ENCODE data around the gene TEKT3. TPM values are rescaled to one million over a fixed set of nuclear protein-coding genes. Genes with fewer than 3 reads are reported as not detected.

TEKT3 gene
- total and polyA plus RNA-seq, 9 of the 15 experiments (the other 6 are each of a cell fraction or from before 2014, with no cell fraction given) = not detected

DNA sequence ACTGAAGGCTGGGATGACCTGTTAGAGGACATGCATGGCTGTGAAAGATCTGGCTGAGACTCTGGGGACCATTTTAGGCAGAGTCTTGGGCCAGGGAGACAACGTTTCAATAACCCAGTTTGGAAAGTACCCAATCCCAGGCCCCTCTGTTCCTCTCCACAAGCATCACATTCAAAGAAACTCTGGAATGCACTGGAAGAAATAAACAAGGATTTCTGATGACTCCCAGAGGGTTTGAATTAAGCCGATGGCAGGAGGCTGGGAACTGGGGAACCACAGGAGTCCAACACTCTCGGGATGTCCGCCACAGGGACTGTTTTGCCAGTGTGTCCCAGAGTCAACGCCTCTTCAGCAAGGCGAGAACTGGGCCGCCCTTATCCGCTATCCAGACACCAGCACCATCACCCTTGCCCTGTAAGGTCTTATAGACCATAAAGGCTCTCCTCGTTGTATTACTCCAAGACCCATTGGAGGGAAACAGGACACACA is 79.6 kb downstream of the TEKT3 start:
- H3K4me1 ChIP-seq (replicated peaks in 1 of 2; ENCODE audit: control insufficient read depth in 2 of 2, insufficient read depth in 2 of 2, low read length in 2 of 2) = peaks cover 28 to 35% of the 10 kb centered on the region in 2 experiments
- H3K36me3 ChIP-seq (ENCODE audit: control insufficient read depth, insufficient read depth, low read length) = peaks cover 14% of the 10 kb centered on the region; the same call in 2 of the 3 replicates
- H3K9ac ChIP-seq (ENCODE audit: insufficient read depth in 1 of 2, low read depth in 2 of 2, low read length in 2 of 2) = peak overlapping the region; percentile 46 to 86
- POLR2A ChIA-PET = interaction anchor here (0.6 to 1.0 kb wide), 3 partner anchors 10 to 1049 kb away, joined by 3 to 4 read pairs (median 3); no protein-coding TSS in a partner anchor
- TF ChIP-seq ZNF444 (CRISPR knock-in tag; IDR thresholded peaks at IDR 0.05) (no peak), SPI1 (IDR thresholded peaks at IDR 0.05; ENCODE audit: borderline replicate concordance, low read depth, low read length) (no peak), USF1 (CRISPR knock-in tag; IDR thresholded peaks at IDR 0.05) (no peak), HOMEZ (CRISPR knock-in tag; IDR thresholded peaks at IDR 0.05) (no peak), ZNF586 (CRISPR knock-in tag; conservative IDR thresholded peaks at IDR 0.05) (no peak), POLR2AphosphoS5 (IDR thresholded peaks at IDR 0.05; ENCODE audit: control insufficient read depth, insufficient read depth, low read depth, low read length) (no peak), CBX8 (IDR thresholded peaks at IDR 0.05; ENCODE audit: borderline replicate concordance, extremely low read depth, low read depth, low read length, poor library complexity, severe bottlenecking) (no peak)
- peaks cover 0 to 22% of the 10 kb centered on the region in 2 experiments; a peak in 2 of 5 replicates for H3K27me3 ChIP-seq (ENCODE audit: control insufficient read depth in 2 of 2, insufficient read depth in 2 of 2, low read length in 2 of 2)
- FAIRE-seq = no peak
- H2AFZ ChIP-seq (ENCODE audit: low read depth, low read length) = peak overlapping the region; percentile 95
- DNase-seq (ENCODE audit: extremely low read depth in 1 of 4, low spot score in 3 of 4) = no peak
- WGBS (ENCODE audit: insufficient coverage, low coverage, missing lambda C conversion rate) = 16% methylated on average over 9 of the region's 9 CpGs
- no peaks in the 10 kb centered on the region for H4K20me1 ChIP-seq (replicated peaks; ENCODE audit: control insufficient read depth, insufficient read depth, low read length)
- no peak overlapping the region for H3K27ac ChIP-seq (ENCODE audit: extremely low read depth, low read depth, low read length)
- peak overlapping the region; percentile 88 for H3K4me2 ChIP-seq (ENCODE audit: insufficient read depth, low read length)
- in situ Hi-C loops (cut with MboI) (loop anchor here (25.0 kb wide), 1 partner anchor 700 kb away; no protein-coding TSS in a partner anchor), intact Hi-C loops (cut with micrococcal nuclease) (loop anchor here (2.0 kb wide), 1 partner anchor 147 kb away; no protein-coding TSS in a partner anchor)
- peak overlapping the region; percentile 56 for H3K4me3 ChIP-seq
- no peak for ATAC-seq
- peaks cover 4% of the 10 kb centered on the region; the same call in 2 of the 3 replicates for H3K79me2 ChIP-seq (ENCODE audit: control insufficient read depth, insufficient read depth, low read length)
- BruUV-seq (replicated peaks) = no TSS peak
- H3K9me1 ChIP-seq (ENCODE audit: control insufficient read depth, insufficient read depth, low read length) = no peaks in the 10 kb centered on the region
- CTCF ChIA-PET (ENCODE audit: low intra/inter-chr PET ratio) = interaction anchor here (2.4 kb wide), 1 partner anchor 241 kb away, joined by 28 read pairs; no protein-coding TSS in a partner anchor
- no peaks in the 10 kb centered on the region for H3K9me3 ChIP-seq (replicated peaks; ENCODE audit: control insufficient read depth, insufficient read depth, low read depth, low read length)

Measured in K562 (cell line).